ENCODE data around the gene ELSPBP1. TPM values are rescaled to one million over a fixed set of nuclear protein-coding genes. Genes with fewer than 3 reads are reported as not detected.
"Not testable (repeated sequence)": the region's sequence is repeated elsewhere in the genome, so short reads cannot be mapped to it uniquely, and the experiment has no call there.

ELSPBP1 gene
- not detected in 2 replicates for total RNA-seq

DNA sequence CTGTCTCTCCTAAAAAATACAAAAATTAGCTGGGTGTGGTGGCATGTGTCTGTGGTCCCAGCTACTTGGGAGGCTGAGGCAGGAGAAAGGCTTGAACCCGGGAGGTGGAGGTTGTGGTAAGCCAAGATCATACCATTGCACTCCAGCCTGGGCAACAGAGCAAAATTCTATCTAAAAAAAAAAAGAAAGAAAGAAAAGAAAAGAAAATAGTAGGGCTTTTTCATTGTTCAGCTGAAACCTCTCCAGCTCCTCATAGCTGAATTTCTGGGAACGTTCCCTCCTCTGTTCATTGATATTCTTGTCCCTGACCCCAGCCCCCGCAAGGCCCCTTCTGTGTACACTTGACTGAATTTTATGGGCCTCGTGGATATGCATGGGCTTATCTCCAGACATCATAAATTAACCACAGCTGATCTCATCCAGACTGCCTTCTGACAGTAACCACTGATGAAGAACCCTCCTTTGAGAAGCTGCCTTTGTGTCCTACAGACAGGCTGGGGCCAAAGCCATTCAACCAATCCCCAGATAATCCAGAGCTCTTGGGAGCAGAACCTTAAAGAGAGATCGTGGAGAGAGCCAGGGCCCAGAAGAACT, at the start of gene ELSPBP1:
ELSPBP1 (plus strand) TSS at position 424 of the 594 bp plus-strand sequence. CDS start 14,036 bp downstream, outside the sequence.
- DNase-seq (ENCODE audit: low read depth), result peak; percentile 3
- H3K4me3 ChIP-seq (ENCODE audit: low read depth, low read length), result no peak within 1 kb of the TSS
- TF ChIP-seq, protein P1, sequence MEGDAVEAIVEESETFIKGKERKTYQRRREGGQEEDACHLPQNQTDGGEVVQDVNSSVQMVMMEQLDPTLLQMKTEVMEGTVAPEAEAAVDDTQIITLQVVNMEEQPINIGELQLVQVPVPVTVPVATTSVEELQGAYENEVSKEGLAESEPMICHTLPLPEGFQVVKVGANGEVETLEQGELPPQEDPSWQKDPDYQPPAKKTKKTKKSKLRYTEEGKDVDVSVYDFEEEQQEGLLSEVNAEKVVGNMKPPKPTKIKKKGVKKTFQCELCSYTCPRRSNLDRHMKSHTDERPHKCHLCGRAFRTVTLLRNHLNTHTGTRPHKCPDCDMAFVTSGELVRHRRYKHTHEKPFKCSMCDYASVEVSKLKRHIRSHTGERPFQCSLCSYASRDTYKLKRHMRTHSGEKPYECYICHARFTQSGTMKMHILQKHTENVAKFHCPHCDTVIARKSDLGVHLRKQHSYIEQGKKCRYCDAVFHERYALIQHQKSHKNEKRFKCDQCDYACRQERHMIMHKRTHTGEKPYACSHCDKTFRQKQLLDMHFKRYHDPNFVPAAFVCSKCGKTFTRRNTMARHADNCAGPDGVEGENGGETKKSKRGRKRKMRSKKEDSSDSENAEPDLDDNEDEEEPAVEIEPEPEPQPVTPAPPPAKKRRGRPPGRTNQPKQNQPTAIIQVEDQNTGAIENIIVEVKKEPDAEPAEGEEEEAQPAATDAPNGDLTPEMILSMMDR (IDR thresholded peaks at IDR 0.05; ENCODE audit: insufficient read depth, low read depth, low read length), result no peak

- H3K4me3 ChIP-seq (ENCODE audit: low read depth, low read length); DNase-seq (ENCODE audit: low read depth): not testable (repeated sequence)
- TF ChIP-seq, protein P1 (IDR thresholded peaks at IDR 0.05; ENCODE audit: insufficient read depth, low read depth, low read length), result peak; percentile 27
Measured at GRCh38 chr19:47949852-47950521, 44.4 kb upstream of the ELSPBP1 start.

DNA sequence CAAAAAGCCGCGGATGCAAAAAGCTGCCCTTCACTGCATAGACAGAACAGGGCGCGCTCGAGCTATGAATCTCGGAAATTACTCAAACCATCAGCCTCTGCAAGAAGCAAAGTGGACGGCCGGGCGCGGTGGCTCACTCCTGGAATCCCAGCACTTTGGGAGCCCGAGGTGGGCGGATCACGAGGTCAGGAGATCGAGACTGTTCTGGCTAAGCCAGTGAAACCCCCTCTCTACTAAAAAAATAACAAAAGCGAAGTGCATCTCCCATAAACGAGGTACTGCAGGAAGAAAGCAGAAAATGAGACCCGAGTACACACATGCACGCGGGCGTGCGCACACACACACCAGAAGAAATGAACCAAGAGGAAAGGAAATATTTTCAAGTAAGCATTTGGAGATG, 42.3 kb upstream of the ELSPBP1 start:
- DNase-seq (ENCODE audit: low read depth), result not testable (repeated sequence)

GRCh38 chr19:47955936-47956335, 38.5 kb upstream of the ELSPBP1 start:
- DNase-seq (ENCODE audit: low read depth); H3K4me3 ChIP-seq (ENCODE audit: low read depth, low read length): not testable (repeated sequence)

More for the DNA sequence above, 42.3 kb upstream of the ELSPBP1 start:
- not testable (repeated sequence) for H3K4me3 ChIP-seq (ENCODE audit: low read depth, low read length)

- H3K4me3 ChIP-seq (ENCODE audit: low read depth, low read length), result no peak overlapping the region
- DNase-seq (ENCODE audit: low read depth), result no peak
- TF ChIP-seq, protein P1 (IDR thresholded peaks at IDR 0.05; ENCODE audit: insufficient read depth, low read depth, low read length), result no peak
Measured at GRCh38 chr19:47973529-47973928, 20.9 kb upstream of the ELSPBP1 start.

DNA sequence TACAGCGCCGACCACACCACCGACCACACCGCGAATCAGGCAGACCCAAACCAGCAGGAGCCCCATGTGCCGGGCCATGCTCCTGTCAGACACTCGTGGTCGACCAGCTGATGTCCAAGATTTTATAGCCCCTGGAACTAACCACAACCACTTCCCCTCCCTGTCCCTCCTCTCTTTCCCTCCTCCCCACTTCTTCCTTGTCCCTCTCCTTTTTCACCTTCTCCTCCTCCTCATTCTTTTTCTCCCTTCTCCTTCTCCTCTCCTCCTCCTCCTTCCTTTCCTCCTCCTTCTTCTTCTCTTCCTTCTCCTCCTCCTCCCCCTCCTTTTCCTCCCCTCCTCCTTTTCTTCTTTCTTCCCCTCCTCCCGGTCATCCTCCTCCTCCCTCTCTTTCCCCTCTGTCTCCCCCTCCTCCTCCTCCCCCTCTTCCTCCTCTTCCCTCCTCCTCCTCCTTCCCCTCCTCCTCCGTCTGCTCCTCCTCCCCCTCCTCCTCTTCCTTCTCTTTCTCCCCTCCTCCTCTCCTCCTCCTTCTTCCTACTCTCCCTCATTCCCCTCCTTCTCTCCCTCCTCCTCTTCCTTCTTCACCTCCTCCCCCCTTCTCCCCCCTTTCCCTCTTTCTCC, 3.1 kb upstream of the ELSPBP1 start:
- TF ChIP-seq, protein P1 (IDR thresholded peaks at IDR 0.05; ENCODE audit: insufficient read depth, low read depth, low read length), result no peak
- H3K4me3 ChIP-seq (ENCODE audit: low read depth, low read length), result no peak overlapping the region
- DNase-seq (ENCODE audit: low read depth), result no peak

GRCh38 chr19:47992070-47992469, 2.4 kb upstream of the ELSPBP1 start, which contains the start of gene BSPH1:
Gene BSPH1, minus strand, starts transcription at chr19:47992170. Its CDS starts 89 bp downstream, at chr19:47992081.
- DNase-seq (ENCODE audit: low read depth), result no peak
- TF ChIP-seq, protein P1 (IDR thresholded peaks at IDR 0.05; ENCODE audit: insufficient read depth, low read depth, low read length), result no peak
- no peak within 1 kb of the TSS for H3K4me3 ChIP-seq (ENCODE audit: low read depth, low read length)

Measured in fibroblast of villous mesenchyme (primary cell).